Measurements from ENCODE around the gene SIK3. TPM values are rescaled to one million over a fixed set of nuclear protein-coding genes. Genes with fewer than 3 reads are reported as not detected.
"Not testable (repeated sequence)": the region's sequence is repeated elsewhere in the genome, so short reads cannot be mapped to it uniquely, and the experiment has no call there.

The SIK3 gene
- total RNA-seq, 1 donor from 2014 or later = 32.9 TPM

DNA sequence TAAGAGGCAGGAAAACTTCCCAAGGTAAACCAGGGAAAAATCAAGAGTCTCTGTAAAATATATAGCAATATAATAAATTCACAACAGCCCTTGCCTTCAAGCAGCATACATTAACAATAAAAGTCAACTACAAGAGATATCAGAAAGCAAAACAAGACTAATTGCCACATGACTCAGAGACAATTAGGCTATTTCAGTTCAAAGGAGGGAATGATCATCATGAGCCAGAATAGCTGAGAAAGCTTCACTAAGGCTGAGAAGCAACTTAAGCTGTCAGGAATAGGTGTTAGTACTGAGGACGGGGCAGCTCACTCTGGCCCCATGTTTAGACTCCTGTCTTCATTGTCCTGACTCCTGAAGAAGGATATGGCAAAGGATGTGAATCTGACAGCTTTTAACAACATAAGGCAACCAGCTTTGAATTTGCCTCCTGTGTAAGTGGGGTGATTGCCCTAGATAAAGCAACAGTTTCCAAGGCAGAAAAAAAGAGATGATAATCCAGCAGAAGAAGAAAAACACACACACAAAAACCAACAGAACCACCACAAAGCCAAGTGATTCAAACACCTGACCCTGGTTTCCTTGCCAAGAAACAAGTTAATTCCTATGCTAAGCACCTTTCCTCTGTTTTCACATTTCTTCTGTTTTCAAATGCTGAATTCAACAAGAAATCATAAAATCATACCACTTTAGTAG, 60.8 kb downstream of the SIK3 start:
- no peaks in the 10 kb centered on the region for H3K9me3 ChIP-seq
- no peaks in the 10 kb centered on the region for H3K27me3 ChIP-seq (ENCODE audit: low read depth)
- H3K36me3 ChIP-seq = no peaks in the 10 kb centered on the region
- H3K4me1 ChIP-seq = peaks cover 22% of the 10 kb centered on the region
- DNase-seq = no peak
- TF ChIP-seq, protein P1, sequence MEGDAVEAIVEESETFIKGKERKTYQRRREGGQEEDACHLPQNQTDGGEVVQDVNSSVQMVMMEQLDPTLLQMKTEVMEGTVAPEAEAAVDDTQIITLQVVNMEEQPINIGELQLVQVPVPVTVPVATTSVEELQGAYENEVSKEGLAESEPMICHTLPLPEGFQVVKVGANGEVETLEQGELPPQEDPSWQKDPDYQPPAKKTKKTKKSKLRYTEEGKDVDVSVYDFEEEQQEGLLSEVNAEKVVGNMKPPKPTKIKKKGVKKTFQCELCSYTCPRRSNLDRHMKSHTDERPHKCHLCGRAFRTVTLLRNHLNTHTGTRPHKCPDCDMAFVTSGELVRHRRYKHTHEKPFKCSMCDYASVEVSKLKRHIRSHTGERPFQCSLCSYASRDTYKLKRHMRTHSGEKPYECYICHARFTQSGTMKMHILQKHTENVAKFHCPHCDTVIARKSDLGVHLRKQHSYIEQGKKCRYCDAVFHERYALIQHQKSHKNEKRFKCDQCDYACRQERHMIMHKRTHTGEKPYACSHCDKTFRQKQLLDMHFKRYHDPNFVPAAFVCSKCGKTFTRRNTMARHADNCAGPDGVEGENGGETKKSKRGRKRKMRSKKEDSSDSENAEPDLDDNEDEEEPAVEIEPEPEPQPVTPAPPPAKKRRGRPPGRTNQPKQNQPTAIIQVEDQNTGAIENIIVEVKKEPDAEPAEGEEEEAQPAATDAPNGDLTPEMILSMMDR (IDR thresholded peaks at IDR 0.05) = no peak
- intact Hi-C loops (cut with DNase I) = no loop called here
- H3K4me3 ChIP-seq = no peak overlapping the region
- no peak overlapping the region for H3K27ac ChIP-seq
- peak in 1 of 2 donors; percentile 30 for ATAC-seq

DNA sequence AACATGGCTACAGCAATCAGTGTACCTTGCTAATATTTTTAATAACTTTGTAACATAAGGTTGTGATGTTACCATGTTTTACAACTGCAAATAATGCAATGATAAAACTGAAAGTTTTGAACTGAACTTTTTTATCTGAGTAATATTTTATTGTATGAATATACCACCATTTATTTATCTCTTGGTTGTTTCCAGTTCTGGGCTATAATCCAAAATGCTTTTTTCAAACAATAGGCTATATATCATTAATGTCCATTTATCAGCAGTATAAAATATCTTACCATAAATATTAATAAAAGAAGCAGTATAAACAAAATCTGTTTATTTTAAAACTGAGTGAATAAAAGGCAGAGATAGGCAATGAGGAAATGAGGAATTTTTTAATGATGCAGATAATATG, 63.3 kb downstream of the SIK3 start:
- no peak for ATAC-seq
- H3K27me3 ChIP-seq (ENCODE audit: low read depth) = no peaks in the 10 kb centered on the region
- intact Hi-C loops (cut with DNase I) = no loop called here
- H3K27ac ChIP-seq = no peak overlapping the region
- DNase-seq = no peak
- H3K9me3 ChIP-seq = no peaks in the 10 kb centered on the region
- no peaks in the 10 kb centered on the region for H3K36me3 ChIP-seq
- TF ChIP-seq, protein P1 (IDR thresholded peaks at IDR 0.05) = no peak
- H3K4me3 ChIP-seq = no peak overlapping the region
- H3K4me1 ChIP-seq = peaks cover 18% of the 10 kb centered on the region

- TF ChIP-seq, protein P1 (IDR thresholded peaks at IDR 0.05) = no peak
- no peak for DNase-seq
- Histone ChIP-seq H3K4me3 (no peak overlapping the region), H3K4me1 (peaks cover 18% of the 10 kb centered on the region), H3K36me3 (no peaks in the 10 kb centered on the region), H3K27me3 (ENCODE audit: low read depth) (no peaks in the 10 kb centered on the region), H3K9me3 (no peaks in the 10 kb centered on the region), H3K27ac (no peak overlapping the region)
- intact Hi-C loops (cut with DNase I) = no loop called here
- no peak for ATAC-seq
These were observed 71.5 kb downstream of the SIK3 start for GRCh38 chr11:117026593-117027330.

DNA sequence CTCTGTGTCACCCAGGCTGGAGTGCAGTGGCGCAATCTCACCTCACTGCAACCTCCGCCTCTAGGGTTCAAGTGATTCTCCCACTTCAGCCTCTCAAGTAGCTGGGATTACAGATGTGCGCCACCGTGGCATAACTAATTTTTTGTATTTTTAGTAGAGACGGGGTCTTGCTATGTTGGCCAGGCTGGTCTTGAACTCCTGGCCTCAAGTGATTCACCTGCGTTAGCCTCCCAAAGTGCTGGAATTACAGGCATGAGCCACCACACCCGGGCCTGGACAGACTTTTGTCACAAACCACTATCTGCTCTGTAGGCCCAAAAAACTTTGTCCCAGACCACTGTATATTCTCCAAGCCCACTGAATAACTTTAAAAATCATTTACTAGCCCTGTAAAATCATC, 74.5 kb downstream of the SIK3 start:
- H3K9me3 ChIP-seq; H3K27ac ChIP-seq; H3K4me3 ChIP-seq; ATAC-seq; DNase-seq; intact Hi-C loops (cut with DNase I); H3K36me3 ChIP-seq; H3K27me3 ChIP-seq (ENCODE audit: low read depth): not testable (repeated sequence)
- H3K4me1 ChIP-seq = peaks cover 33% of the 10 kb centered on the region

DNA sequence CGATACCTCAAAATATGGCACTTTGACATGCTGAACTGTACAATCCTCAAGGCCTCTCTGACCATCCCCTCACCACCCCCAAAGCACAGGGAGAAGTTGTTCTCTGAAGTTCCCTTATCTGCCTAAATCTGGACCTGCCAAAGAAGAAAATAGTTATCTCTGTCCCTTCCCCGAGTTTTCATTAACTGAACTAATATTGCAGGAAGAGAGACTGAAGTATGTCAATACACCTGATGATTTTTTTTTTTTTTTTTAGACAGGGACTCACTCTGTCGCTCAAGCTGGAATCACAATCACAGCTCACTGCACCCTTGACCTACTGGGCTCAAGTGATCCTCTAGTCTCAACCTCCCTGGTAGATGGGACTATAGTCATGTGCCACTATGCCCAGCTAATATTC, 75.0 kb downstream of the SIK3 start:
- H3K27ac ChIP-seq = no peak overlapping the region
- TF ChIP-seq, protein P1 (IDR thresholded peaks at IDR 0.05) = no peak
- no peaks in the 10 kb centered on the region for H3K36me3 ChIP-seq
- ATAC-seq (no peak), DNase-seq (no peak)
- intact Hi-C loops (cut with DNase I) = no loop called here
- H3K4me3 ChIP-seq = no peak overlapping the region
- peaks cover 33% of the 10 kb centered on the region for H3K4me1 ChIP-seq
- H3K9me3 ChIP-seq = no peaks in the 10 kb centered on the region
- no peaks in the 10 kb centered on the region for H3K27me3 ChIP-seq (ENCODE audit: low read depth)

GRCh38 chr11:117022526-117022925, 75.7 kb downstream of the SIK3 start:
- intact Hi-C loops (cut with DNase I) = no loop called here
- H3K27ac ChIP-seq = no peak overlapping the region
- no peak overlapping the region for H3K4me3 ChIP-seq
- H3K4me1 ChIP-seq = peaks cover 33% of the 10 kb centered on the region
- no peaks in the 10 kb centered on the region for H3K36me3 ChIP-seq
- TF ChIP-seq, protein P1 (IDR thresholded peaks at IDR 0.05) = no peak
- DNase-seq (no peak), ATAC-seq (no peak)
- H3K9me3 ChIP-seq = no peaks in the 10 kb centered on the region
- no peaks in the 10 kb centered on the region for H3K27me3 ChIP-seq (ENCODE audit: low read depth)

All from lower lobe of right lung (tissue), 2 donors.